SK-N-SH treated with all-trans-retinoic acid at 6 μM for 48 hours (cell line): Measurements from ENCODE around the gene ST6GALNAC2.

Experiments used
- ATAC-seq: fragments of 200-7000 bp; cut with Tn5 transposase; 3 replicates; pipeline ENCODE4 v1.9.1; 2020; ENCODE audit warnings: mild to moderate bottlenecking, moderate library complexity
- BACH2 ChIP-seq: fragments of 250-450 bp; sonication (Bioruptor Pico); IDR thresholded peaks from 2 replicates; pipeline ENCODE4 v1.9.0; 2021; ENCODE audit warnings: mild to moderate bottlenecking, borderline replicate concordance
- CREB5 ChIP-seq: fragments of 250-450 bp; sonication (Bioruptor Pico); IDR thresholded peaks from 2 replicates; pipeline ENCODE4 v1.5.1; 2020; ENCODE audit warnings: low read depth, mild to moderate bottlenecking, moderate library complexity
- CSDC2 ChIP-seq: fragments of 250-450 bp; sonication (Bioruptor Pico); IDR thresholded peaks from 2 replicates; pipeline ENCODE4 v1.5.0; 2020; ENCODE audit warnings: mild to moderate bottlenecking, moderate library complexity
- CSRNP3 ChIP-seq: fragments of 250-450 bp; sonication (Bioruptor Pico); IDR thresholded peaks from 2 replicates; pipeline ENCODE4 v1.5.1; 2021; ENCODE audit warnings: mild to moderate bottlenecking, moderate library complexity
- ESRRG ChIP-seq: fragments of 250-450 bp; sonication (Bioruptor Pico); IDR thresholded peaks from 2 replicates; pipeline ENCODE4 v1.6.1; 2021; ENCODE audit warnings: mild to moderate bottlenecking
- ISL1 ChIP-seq: fragments of 250-450 bp; sonication (Bioruptor Pico); IDR thresholded peaks from 2 replicates; pipeline ENCODE4 v2.1.2; 2022; ENCODE audit warnings: mild to moderate bottlenecking, moderate library complexity
- POU6F1 ChIP-seq: fragments of 250-450 bp; sonication (Bioruptor Pico); IDR thresholded peaks from 2 replicates; pipeline ENCODE4 v1.8.0; 2021; ENCODE audit warnings: low read depth, mild to moderate bottlenecking, moderate library complexity, borderline replicate concordance
- PPARA ChIP-seq: fragments of 250-450 bp; sonication (Bioruptor Pico); IDR thresholded peaks from 2 replicates; pipeline ENCODE4 v1.5.0; 2020; ENCODE audit warnings: mild to moderate bottlenecking, borderline replicate concordance
- RARB ChIP-seq: fragments of 250-450 bp; sonication (Bioruptor Pico); IDR thresholded peaks from 2 replicates; pipeline ENCODE4 v1.8.0; 2021; ENCODE audit warnings: mild to moderate bottlenecking, moderate library complexity
- TOX ChIP-seq: fragments of 250-450 bp; sonication (Bioruptor Pico); IDR thresholded peaks from 2 replicates; pipeline ENCODE4 v1.8.0; 2021; ENCODE audit warnings: mild to moderate bottlenecking, moderate library complexity, borderline replicate concordance
- TSHZ2 ChIP-seq: fragments of 250-450 bp; sonication (Bioruptor Pico); IDR thresholded peaks from 2 replicates; pipeline ENCODE4 v1.5.0; 2020; ENCODE audit warnings: mild to moderate bottlenecking, moderate library complexity
- ZC3H10 ChIP-seq: fragments of 250-450 bp; sonication (Bioruptor Pico); IDR thresholded peaks from 2 replicates; pipeline ENCODE4 v1.5.1; 2021; ENCODE audit warnings: mild to moderate bottlenecking, moderate library complexity
- ZFP3 ChIP-seq: fragments of 250-450 bp; sonication (Bioruptor Pico); IDR thresholded peaks from 2 replicates; pipeline ENCODE4 v1.5.0; 2020; ENCODE audit warnings: mild to moderate bottlenecking, moderate library complexity
- ZFP30 ChIP-seq: fragments of 450-650 bp; formaldehyde crosslinking; IDR thresholded peaks from 2 replicates; pipeline ENCODE4 v1.5.0; 2022; ENCODE audit warnings: mild to moderate bottlenecking, moderate library complexity
- ZNF565 ChIP-seq: fragments of 450-650 bp; formaldehyde crosslinking; conservative IDR thresholded peaks from 2 replicates; pipeline ENCODE4 v1.5.0; 2020; ENCODE audit warnings: low read depth, mild to moderate bottlenecking, moderate library complexity
- ZNF70 ChIP-seq: fragments of 450-650 bp; formaldehyde crosslinking; IDR thresholded peaks from 2 replicates; pipeline ENCODE4 v1.5.0; 2020; ENCODE audit warnings: mild to moderate bottlenecking, moderate library complexity
- ZNF8 ChIP-seq: fragments of 450-650 bp; formaldehyde crosslinking; IDR thresholded peaks from 2 replicates; pipeline ENCODE4 v1.5.0; 2020; ENCODE audit warnings: mild to moderate bottlenecking, moderate library complexity
- TF ChIP-seq, protein P1 (sequence below): fragments of 250-450 bp; sonication (Bioruptor Pico); IDR thresholded peaks from 2 replicates; pipeline ENCODE4 v1.8.0; 2020; ENCODE audit warnings: mild to moderate bottlenecking, moderate library complexity, borderline replicate concordance

ST6GALNAC2 gene

DNA sequence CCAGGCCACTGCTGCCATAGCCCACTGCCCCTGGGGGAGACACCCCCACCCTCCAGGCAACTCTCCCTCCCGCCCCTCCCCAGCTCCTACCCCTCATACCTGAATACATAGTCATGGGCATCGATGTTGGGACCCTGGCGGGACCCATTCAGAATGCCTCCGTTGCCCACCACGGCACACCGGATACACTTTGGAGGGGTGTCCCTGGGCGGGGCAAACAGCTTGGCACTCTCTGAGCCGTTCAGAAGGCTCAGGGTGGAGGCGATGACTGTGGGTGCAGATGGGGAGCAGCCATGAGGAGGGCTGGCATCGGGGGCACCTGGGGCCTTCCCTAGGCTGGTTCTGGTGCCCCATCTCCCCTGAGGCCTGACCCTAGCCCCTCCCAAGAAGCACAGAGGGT, 12.6 kb downstream of the ST6GALNAC2 start (continued):
- TF ChIP-seq, protein P1, sequence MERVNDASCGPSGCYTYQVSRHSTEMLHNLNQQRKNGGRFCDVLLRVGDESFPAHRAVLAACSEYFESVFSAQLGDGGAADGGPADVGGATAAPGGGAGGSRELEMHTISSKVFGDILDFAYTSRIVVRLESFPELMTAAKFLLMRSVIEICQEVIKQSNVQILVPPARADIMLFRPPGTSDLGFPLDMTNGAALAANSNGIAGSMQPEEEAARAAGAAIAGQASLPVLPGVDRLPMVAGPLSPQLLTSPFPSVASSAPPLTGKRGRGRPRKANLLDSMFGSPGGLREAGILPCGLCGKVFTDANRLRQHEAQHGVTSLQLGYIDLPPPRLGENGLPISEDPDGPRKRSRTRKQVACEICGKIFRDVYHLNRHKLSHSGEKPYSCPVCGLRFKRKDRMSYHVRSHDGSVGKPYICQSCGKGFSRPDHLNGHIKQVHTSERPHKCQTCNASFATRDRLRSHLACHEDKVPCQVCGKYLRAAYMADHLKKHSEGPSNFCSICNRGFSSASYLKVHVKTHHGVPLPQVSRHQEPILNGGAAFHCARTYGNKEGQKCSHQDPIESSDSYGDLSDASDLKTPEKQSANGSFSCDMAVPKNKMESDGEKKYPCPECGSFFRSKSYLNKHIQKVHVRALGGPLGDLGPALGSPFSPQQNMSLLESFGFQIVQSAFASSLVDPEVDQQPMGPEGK (CRISPR knock-in tag), result no peak

- no peak for ATAC-seq
- TF ChIP-seq ZFP3 (CRISPR knock-in tag) (no peak), ISL1 (CRISPR knock-in tag) (no peak), BACH2 (no peak), TOX (no peak)
Measured at GRCh38 chr17:76572201-76572910, 13.3 kb downstream of the ST6GALNAC2 start.

GRCh38 chr17:76570877-76571471, 14.7 kb downstream of the ST6GALNAC2 start:
- no peak for TF ChIP-seq POU6F1 (CRISPR knock-in tag)
- TF ChIP-seq ESRRG (CRISPR knock-in tag), result no peak
- TF ChIP-seq ZC3H10 (CRISPR knock-in tag), result no peak
- no peak for TF ChIP-seq PPARA (CRISPR knock-in tag)
- TF ChIP-seq RARB (CRISPR knock-in tag), result no peak
- no peak for TF ChIP-seq ZNF70
- no peak for TF ChIP-seq ZNF565 (CRISPR knock-in tag)
- TF ChIP-seq CSRNP3 (CRISPR knock-in tag), result no peak
- no peak for TF ChIP-seq ISL1 (CRISPR knock-in tag)
- no peak for TF ChIP-seq TSHZ2 (CRISPR knock-in tag)
- no peak for TF ChIP-seq CREB5
- TF ChIP-seq, protein P1 (CRISPR knock-in tag), result no peak
- TF ChIP-seq ZFP30, result no peak
- TF ChIP-seq TOX, result no peak
- no peak for TF ChIP-seq ZNF8
- no peak for TF ChIP-seq CSDC2
- TF ChIP-seq, all 23 proteins: peak for 0
- ATAC-seq, result no peak
